ENCODE data around the gene KIF5C.

KIF5C gene

GRCh38 chr2:148866091-148866490, 8.9 kb upstream of the KIF5C start:
- Histone ChIP-seq H3K36me3 (ENCODE audit: insufficient read depth, low read length) (no peaks in the 10 kb centered on the region), H3K4me3 (ENCODE audit: low read depth in 1 of 2, low read length in 2 of 2) (no peak overlapping the region), H3K27me3 (ENCODE audit: control insufficient read depth in 1 of 2, insufficient read depth in 2 of 2, low read length in 2 of 2) (no peaks in the 10 kb centered on the region), H3K27ac (ENCODE audit: low read depth, low read length) (no peak overlapping the region), H3K9ac (ENCODE audit: low read length) (no peak overlapping the region), H3K4me1 (ENCODE audit: insufficient read depth, low read length) (no peaks in the 10 kb centered on the region), H3K9me3 (ENCODE audit: low read length) (no peaks in the 10 kb centered on the region)

DNA sequence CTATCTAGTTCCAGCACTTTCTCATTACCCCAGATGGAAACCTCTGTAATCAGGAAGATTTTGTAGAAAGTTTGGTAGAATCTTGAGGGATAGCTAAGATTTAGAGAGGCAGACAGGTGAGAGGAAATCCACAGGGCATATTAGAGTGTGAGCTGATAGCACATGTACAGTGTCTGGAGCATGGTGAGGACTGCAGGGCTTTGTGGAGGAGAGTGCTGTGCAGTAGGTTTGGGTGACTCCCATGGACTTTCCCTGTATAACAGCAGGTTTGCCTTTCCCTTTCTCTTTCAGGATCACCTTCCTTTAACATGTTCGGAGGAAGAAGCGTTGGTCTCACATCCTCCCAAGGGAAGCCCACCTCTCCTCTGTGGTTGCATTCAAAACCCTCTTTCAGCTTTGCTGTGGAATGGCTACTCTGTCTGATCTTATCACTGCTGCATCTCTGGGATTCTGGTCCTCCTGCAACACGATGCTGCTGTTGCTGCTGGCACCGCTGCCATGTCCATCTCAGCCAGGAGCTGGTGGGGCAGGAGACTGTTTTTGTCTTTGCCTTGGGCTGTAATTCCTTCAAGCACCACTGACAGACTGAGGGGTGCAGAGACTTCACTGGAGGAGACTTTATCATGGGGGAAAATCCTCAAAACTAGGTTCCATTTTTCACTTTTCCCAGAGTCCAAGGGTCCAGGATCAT, 7.8 kb upstream of the KIF5C start:
- Histone ChIP-seq H3K36me3 (ENCODE audit: insufficient read depth, low read length) (no peaks in the 10 kb centered on the region), H3K27me3 (ENCODE audit: control insufficient read depth in 1 of 2, insufficient read depth in 2 of 2, low read length in 2 of 2) (no peaks in the 10 kb centered on the region), H3K9me3 (ENCODE audit: low read length) (no peaks in the 10 kb centered on the region), H3K9ac (ENCODE audit: low read length) (no peak overlapping the region), H3K4me1 (ENCODE audit: insufficient read depth, low read length) (no peaks in the 10 kb centered on the region), H3K4me3 (ENCODE audit: low read depth in 1 of 2, low read length in 2 of 2) (no peak overlapping the region), H3K27ac (ENCODE audit: low read depth, low read length) (no peak overlapping the region)

- peaks cover 3 to 31% of the 10 kb centered on the region in 2 donors for H3K27me3 ChIP-seq (ENCODE audit: control insufficient read depth in 1 of 2, insufficient read depth in 2 of 2, low read length in 2 of 2)
- H3K4me3 ChIP-seq (ENCODE audit: low read depth in 1 of 2, low read length in 2 of 2) = peak overlapping the region in 1 of 2 donors; percentile 13
- H3K27ac ChIP-seq (ENCODE audit: low read depth, low read length) = no peak overlapping the region
- peaks cover 8% of the 10 kb centered on the region for H3K4me1 ChIP-seq (ENCODE audit: insufficient read depth, low read length)
- no peaks in the 10 kb centered on the region for H3K9me3 ChIP-seq (ENCODE audit: low read length)
- H3K9ac ChIP-seq (ENCODE audit: low read length) = no peak overlapping the region
- H3K36me3 ChIP-seq (ENCODE audit: insufficient read depth, low read length) = no peaks in the 10 kb centered on the region
Measured at GRCh38 chr2:148875387-148876051, 492 bp downstream of the KIF5C start.

- Histone ChIP-seq H3K36me3 (ENCODE audit: insufficient read depth, low read length) (no peaks in the 10 kb centered on the region), H3K27me3 (ENCODE audit: control insufficient read depth in 1 of 2, insufficient read depth in 2 of 2, low read length in 2 of 2) (peaks cover 3 to 31% of the 10 kb centered on the region in 2 donors), H3K9ac (ENCODE audit: low read length) (no peak overlapping the region), H3K4me1 (ENCODE audit: insufficient read depth, low read length) (peaks cover 8% of the 10 kb centered on the region), H3K27ac (ENCODE audit: low read depth, low read length) (no peak overlapping the region), H3K9me3 (ENCODE audit: low read length) (no peaks in the 10 kb centered on the region), H3K4me3 (ENCODE audit: low read depth in 1 of 2, low read length in 2 of 2) (peak overlapping the region; percentile 4 to 26)
Measured at GRCh38 chr2:148876202-148876594, 1.2 kb downstream of the KIF5C start.

DNA sequence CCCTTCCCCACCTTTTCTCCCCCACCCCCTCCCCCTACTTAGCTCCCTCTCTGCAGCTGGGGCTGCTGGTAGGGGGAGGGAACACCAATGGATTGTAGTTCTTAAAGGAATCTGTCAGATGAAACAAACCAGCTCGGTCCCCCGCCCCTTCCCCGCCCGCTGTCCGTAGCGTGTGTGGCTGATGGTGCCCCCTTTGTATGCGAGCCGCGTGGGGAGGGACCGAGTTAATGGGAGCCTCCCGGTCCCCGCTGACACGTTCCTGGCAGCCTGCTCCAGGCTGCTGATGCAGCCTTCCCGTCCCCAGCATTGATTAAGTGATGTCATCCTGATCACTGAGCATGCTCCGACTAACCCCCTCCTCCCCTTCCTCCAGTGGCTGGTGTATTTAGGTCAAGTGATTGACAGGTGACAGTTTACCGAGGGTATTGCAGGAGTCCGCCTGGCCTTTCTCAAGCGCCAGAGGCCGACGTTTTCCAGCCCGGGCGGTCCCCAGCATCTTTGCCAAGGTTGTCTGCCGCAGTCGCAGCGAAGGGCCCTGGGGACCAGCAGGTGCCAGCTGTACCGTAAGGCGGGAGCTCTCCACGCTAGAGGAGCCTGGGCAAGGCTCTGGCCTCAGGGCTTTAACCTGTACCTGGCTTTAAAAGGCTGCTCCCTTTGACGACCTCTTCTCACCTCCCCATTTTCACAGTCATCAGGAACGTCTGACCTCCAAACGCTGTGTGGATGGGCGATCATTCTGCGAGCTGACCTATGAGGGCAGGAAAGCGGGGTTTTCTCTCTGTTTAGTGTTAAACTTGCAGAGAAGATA, 1.8 kb downstream of the KIF5C start:
- H3K27me3 ChIP-seq (ENCODE audit: control insufficient read depth in 1 of 2, insufficient read depth in 2 of 2, low read length in 2 of 2) = peaks cover 3 to 31% of the 10 kb centered on the region in 2 donors
- peaks cover 8% of the 10 kb centered on the region for H3K4me1 ChIP-seq (ENCODE audit: insufficient read depth, low read length)
- peak overlapping the region; percentile 4 to 26 for H3K4me3 ChIP-seq (ENCODE audit: low read depth in 1 of 2, low read length in 2 of 2)
- no peak overlapping the region for H3K27ac ChIP-seq (ENCODE audit: low read depth, low read length)
- no peak overlapping the region for H3K9ac ChIP-seq (ENCODE audit: low read length)
- no peaks in the 10 kb centered on the region for H3K36me3 ChIP-seq (ENCODE audit: insufficient read depth, low read length)
- H3K9me3 ChIP-seq (ENCODE audit: low read length) = no peaks in the 10 kb centered on the region

- no peaks in the 10 kb centered on the region for H3K9me3 ChIP-seq (ENCODE audit: low read length)
- H3K27me3 ChIP-seq (ENCODE audit: control insufficient read depth in 1 of 2, insufficient read depth in 2 of 2, low read length in 2 of 2) = peaks cover 3 to 31% of the 10 kb centered on the region in 2 donors
- H3K4me3 ChIP-seq (ENCODE audit: low read depth in 1 of 2, low read length in 2 of 2) = no peak overlapping the region
- H3K4me1 ChIP-seq (ENCODE audit: insufficient read depth, low read length) = peaks cover 8% of the 10 kb centered on the region
- H3K27ac ChIP-seq (ENCODE audit: low read depth, low read length) = no peak overlapping the region
- H3K9ac ChIP-seq (ENCODE audit: low read length) = no peak overlapping the region
- no peaks in the 10 kb centered on the region for H3K36me3 ChIP-seq (ENCODE audit: insufficient read depth, low read length)
Measured at GRCh38 chr2:148877403-148877740, 2.3 kb downstream of the KIF5C start.

GRCh38 chr2:148880636-148881035, 5.6 kb downstream of the KIF5C start:
- Histone ChIP-seq H3K9me3 (ENCODE audit: low read length) (no peaks in the 10 kb centered on the region), H3K27ac (ENCODE audit: low read depth, low read length) (no peak overlapping the region), H3K4me3 (ENCODE audit: low read depth in 1 of 2, low read length in 2 of 2) (no peak overlapping the region), H3K9ac (ENCODE audit: low read length) (no peak overlapping the region), H3K27me3 (ENCODE audit: control insufficient read depth in 1 of 2, insufficient read depth in 2 of 2, low read length in 2 of 2) (peaks cover 3 to 15% of the 10 kb centered on the region in 2 donors), H3K36me3 (ENCODE audit: insufficient read depth, low read length) (no peaks in the 10 kb centered on the region), H3K4me1 (ENCODE audit: insufficient read depth, low read length) (peaks cover 5% of the 10 kb centered on the region)

GRCh38 chr2:148882051-148882450, 7.0 kb downstream of the KIF5C start:
- Histone ChIP-seq H3K27ac (ENCODE audit: low read depth, low read length) (no peak overlapping the region), H3K27me3 (ENCODE audit: control insufficient read depth in 1 of 2, insufficient read depth in 2 of 2, low read length in 2 of 2) (peaks cover 0 to 3% of the 10 kb centered on the region in 2 donors), H3K4me3 (ENCODE audit: low read depth in 1 of 2, low read length in 2 of 2) (no peak overlapping the region), H3K36me3 (ENCODE audit: insufficient read depth, low read length) (no peaks in the 10 kb centered on the region), H3K9me3 (ENCODE audit: low read length) (no peaks in the 10 kb centered on the region), H3K9ac (ENCODE audit: low read length) (no peak overlapping the region), H3K4me1 (ENCODE audit: insufficient read depth, low read length) (no peaks in the 10 kb centered on the region)

DNA sequence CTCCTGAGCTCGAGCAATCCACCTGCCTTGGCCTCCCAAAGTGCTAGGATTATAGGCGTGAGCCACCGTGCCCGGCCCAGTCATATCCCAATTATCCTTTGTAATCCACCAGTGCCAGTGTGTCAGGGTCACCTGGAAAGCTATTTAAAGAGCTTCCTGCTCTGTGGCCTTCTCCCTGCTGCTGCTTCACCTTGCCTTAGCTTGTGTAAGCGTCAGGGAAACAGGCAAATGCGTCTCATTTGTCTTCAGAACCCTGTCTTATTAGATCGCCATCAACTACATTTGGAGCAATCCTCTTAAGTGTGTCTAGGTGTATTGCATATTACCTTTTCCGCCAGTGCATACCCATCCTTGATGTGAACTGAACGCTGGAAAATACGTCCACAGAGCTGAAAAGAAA, 10.2 kb downstream of the KIF5C start:
- no peak overlapping the region for H3K4me3 ChIP-seq (ENCODE audit: low read depth in 1 of 2, low read length in 2 of 2)
- no peaks in the 10 kb centered on the region for H3K4me1 ChIP-seq (ENCODE audit: insufficient read depth, low read length)
- no peak overlapping the region for H3K9ac ChIP-seq (ENCODE audit: low read length)
- H3K27ac ChIP-seq (ENCODE audit: low read depth, low read length) = no peak overlapping the region
- no peaks in the 10 kb centered on the region for H3K36me3 ChIP-seq (ENCODE audit: insufficient read depth, low read length)
- H3K27me3 ChIP-seq (ENCODE audit: control insufficient read depth in 1 of 2, insufficient read depth in 2 of 2, low read length in 2 of 2) = peaks cover 0 to 9% of the 10 kb centered on the region in 2 donors
- no peaks in the 10 kb centered on the region for H3K9me3 ChIP-seq (ENCODE audit: low read length)

GRCh38 chr2:148885988-148886387, 11.0 kb downstream of the KIF5C start:
- H3K4me3 ChIP-seq (ENCODE audit: low read depth in 1 of 2, low read length in 2 of 2) = no peak overlapping the region
- no peak overlapping the region for H3K9ac ChIP-seq (ENCODE audit: low read length)
- H3K9me3 ChIP-seq (ENCODE audit: low read length) = no peaks in the 10 kb centered on the region
- H3K4me1 ChIP-seq (ENCODE audit: insufficient read depth, low read length) = no peaks in the 10 kb centered on the region
- no peaks in the 10 kb centered on the region for H3K36me3 ChIP-seq (ENCODE audit: insufficient read depth, low read length)
- no peak overlapping the region for H3K27ac ChIP-seq (ENCODE audit: low read depth, low read length)
- H3K27me3 ChIP-seq (ENCODE audit: control insufficient read depth in 1 of 2, insufficient read depth in 2 of 2, low read length in 2 of 2) = peaks cover 0 to 11% of the 10 kb centered on the region in 2 donors

GRCh38 chr2:148887350-148888002, 12.4 kb downstream of the KIF5C start:
- no peak overlapping the region for H3K27ac ChIP-seq (ENCODE audit: low read depth, low read length)
- H3K36me3 ChIP-seq (ENCODE audit: insufficient read depth, low read length) = no peaks in the 10 kb centered on the region
- H3K4me1 ChIP-seq (ENCODE audit: insufficient read depth, low read length) = no peaks in the 10 kb centered on the region
- H3K27me3 ChIP-seq (ENCODE audit: control insufficient read depth in 1 of 2, insufficient read depth in 2 of 2, low read length in 2 of 2) = peaks cover 0 to 11% of the 10 kb centered on the region in 2 donors
- no peak overlapping the region for H3K9ac ChIP-seq (ENCODE audit: low read length)
- peak overlapping the region; percentile 31 to 34 for H3K4me3 ChIP-seq (ENCODE audit: low read depth in 1 of 2, low read length in 2 of 2)
- H3K9me3 ChIP-seq (ENCODE audit: low read length) = peaks cover 5% of the 10 kb centered on the region
